HFFc6 (cell line): ENCODE data around the gene TESK2. TPM values are rescaled to one million over a fixed set of nuclear protein-coding genes. Genes with fewer than 3 reads are reported as not detected.
"Not testable (repeated sequence)": the region's sequence is repeated elsewhere in the genome, so short reads cannot be mapped to it uniquely, and the experiment has no call there.

Experiments
- DNase-seq: peaks from one replicate; pipeline ENCODE4 v3.0.0-alpha.2; 2018
- H3K27ac Mint-ChIP-seq: 2 replicates; pipeline ENCODE4 v1.8.0; 2020; ENCODE audit warnings: mild to moderate bottlenecking, mixed read lengths
- H3K27me3 Mint-ChIP-seq: 2 replicates; pipeline ENCODE4 v1.8.0; 2021; ENCODE audit warnings: mild to moderate bottlenecking, moderate library complexity, mixed read lengths; ENCODE audit not compliant: insufficient read depth
- H3K36me3 Mint-ChIP-seq: 2 replicates; pipeline ENCODE4 v1.8.0; 2021; ENCODE audit warnings: low read depth, mixed read lengths
- H3K4me1 Mint-ChIP-seq: 2 replicates; pipeline ENCODE4 v1.8.0; 2020; ENCODE audit warnings: low read depth, mixed read lengths
- H3K4me3 Mint-ChIP-seq: 2 replicates; pipeline ENCODE4 v1.8.0; 2020; ENCODE audit warnings: mild to moderate bottlenecking, moderate library complexity, mixed read lengths
- H3K9me3 Mint-ChIP-seq: 2 replicates; pipeline ENCODE4 v1.8.0; 2020; ENCODE audit warnings: mild to moderate bottlenecking, mixed read lengths
- CTCF ChIP-seq: fragments of 200-600 bp; sonication (generic); IDR thresholded peaks from 2 replicates; pipeline ENCODE4 v1.5.0; 2021; ENCODE audit warnings: antibody characterized with exemption, mild to moderate bottlenecking
- total RNA-seq, 6 experiments: library from RNA; stranded (reverse); fragmentation: NEBNext Ultra II Directional; extraction: Animal tissue kit (Norgen Biotek cat#: 25700); gene quantifications; 2 replicates in 1 of 6; 3 replicates in 5 of 6; pipeline ENCODE4 v1.2.3, GENCODE V29; 2021

The TESK2 gene
- total RNA-seq, 6 experiments from 2014 or later: 0.54 to 1.4 (median 0.82) TPM

GRCh38 chr1:45492691-45493090 is 1.7 kb upstream of the TESK2 start:
- H3K4me1 Mint-ChIP-seq: no peaks in the 10 kb centered on the region
- H3K9me3 Mint-ChIP-seq: no peaks in the 10 kb centered on the region
- no peaks in the 10 kb centered on the region for H3K36me3 Mint-ChIP-seq
- peaks cover 2% of the 10 kb centered on the region; the same call in 1 of the 2 replicates for H3K27me3 Mint-ChIP-seq
- no peak overlapping the region for H3K27ac Mint-ChIP-seq
- DNase-seq: no peak
- no peak for TF ChIP-seq CTCF
- H3K4me3 Mint-ChIP-seq: no peak overlapping the region

DNA sequence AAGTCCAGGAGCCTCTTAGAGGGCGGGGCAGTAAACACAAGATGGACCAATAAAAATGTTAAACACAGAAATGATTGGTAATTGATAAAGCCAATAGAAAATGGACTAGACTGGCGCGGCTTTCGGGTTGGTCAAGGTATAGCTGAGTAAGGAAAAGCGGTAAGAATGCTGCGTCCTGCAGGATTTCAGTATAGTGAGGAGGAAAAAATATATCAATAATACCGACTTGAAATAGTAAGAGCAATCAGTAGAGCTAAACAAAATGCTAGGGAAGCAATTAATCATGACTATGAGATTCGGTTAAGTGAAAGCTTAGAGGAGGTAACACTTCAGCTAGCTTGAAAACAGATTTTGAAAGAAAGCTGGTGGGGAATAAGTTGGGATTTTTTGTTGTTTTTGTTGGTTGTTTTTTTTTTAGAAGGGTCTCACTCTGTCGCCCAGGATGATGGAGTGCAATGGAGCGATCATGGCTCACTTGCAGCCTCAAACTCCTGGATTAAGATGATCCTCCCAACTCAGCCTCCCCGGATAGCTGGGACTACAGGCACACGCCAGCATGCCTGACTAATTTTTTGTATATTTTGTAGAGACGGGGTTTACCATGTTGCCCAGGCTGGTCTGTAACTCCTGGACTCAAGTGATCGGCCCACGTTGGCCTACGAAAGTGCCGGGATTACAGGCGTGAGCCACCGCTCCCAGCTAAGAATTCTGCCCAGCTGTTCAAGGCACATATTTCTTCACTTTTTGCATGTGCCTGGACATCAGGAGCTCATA is 711 bp upstream of the TESK2 start:
- no peaks in the 10 kb centered on the region for H3K9me3 Mint-ChIP-seq
- peaks cover 2% of the 10 kb centered on the region; the same call in 1 of the 2 replicates for H3K27me3 Mint-ChIP-seq
- no peaks in the 10 kb centered on the region for H3K36me3 Mint-ChIP-seq
- no peak overlapping the region for H3K27ac Mint-ChIP-seq
- no peak overlapping the region for H3K4me3 Mint-ChIP-seq
- DNase-seq: no peak
- TF ChIP-seq CTCF: no peak
- H3K4me1 Mint-ChIP-seq: no peaks in the 10 kb centered on the region

- TF ChIP-seq CTCF: no peak
- Mint-ChIP-seq H3K27me3 (no peaks in the 10 kb centered on the region), H3K27ac (no peak overlapping the region), H3K36me3 (no peaks in the 10 kb centered on the region), H3K9me3 (no peaks in the 10 kb centered on the region), H3K4me3 (no peak overlapping the region), H3K4me1 (no peaks in the 10 kb centered on the region)
- no peak for DNase-seq
Measured at GRCh38 chr1:45490121-45490625, 790 bp downstream of the TESK2 start.

GRCh38 chr1:45489379-45489778 is 1.6 kb downstream of the TESK2 start:
- H3K9me3 Mint-ChIP-seq, DNase-seq, H3K36me3 Mint-ChIP-seq, H3K4me3 Mint-ChIP-seq, H3K27me3 Mint-ChIP-seq, H3K27ac Mint-ChIP-seq, H3K4me1 Mint-ChIP-seq: not testable (repeated sequence)

DNA sequence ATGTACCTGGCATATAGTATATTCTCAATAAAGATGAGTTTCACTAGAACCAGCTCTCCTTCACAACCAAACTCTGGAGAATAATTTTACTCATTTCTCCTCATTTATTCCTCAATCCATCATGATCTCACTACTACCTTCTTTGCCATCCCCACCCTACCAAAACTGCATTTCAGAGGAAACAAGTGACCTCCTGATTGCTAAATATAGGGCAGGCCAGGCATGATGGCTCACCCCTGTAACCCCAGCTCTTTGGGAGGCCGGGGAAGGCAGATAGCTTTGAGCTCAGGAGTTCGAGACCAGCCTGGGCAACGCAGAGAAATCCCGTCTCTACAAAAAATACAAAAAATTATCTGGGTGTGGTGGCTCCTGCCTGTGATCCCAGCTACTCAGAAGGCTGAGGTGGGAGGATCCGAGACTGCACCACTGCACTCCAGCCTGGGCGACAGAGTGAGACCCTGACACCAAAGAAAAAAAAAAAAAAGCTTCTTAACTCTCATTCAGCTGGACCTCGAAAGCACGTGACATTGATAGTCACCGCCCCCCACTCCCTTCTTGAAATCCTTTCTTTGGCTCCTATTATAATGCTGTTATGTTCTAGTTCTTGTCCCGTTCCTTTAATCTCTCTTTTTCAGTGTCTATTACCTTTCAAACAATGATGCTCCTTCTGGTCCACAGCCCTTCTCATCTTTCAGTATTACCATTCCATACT is 2.1 kb downstream of the TESK2 start:
- H3K4me3 Mint-ChIP-seq: no peak overlapping the region
- TF ChIP-seq CTCF: no peak

GRCh38 chr1:45485949-45486348 is 5.0 kb downstream of the TESK2 start:
- no peaks in the 10 kb centered on the region for H3K27me3 Mint-ChIP-seq
- H3K9me3 Mint-ChIP-seq: no peaks in the 10 kb centered on the region
- no peaks in the 10 kb centered on the region for H3K4me1 Mint-ChIP-seq
- no peak overlapping the region for H3K4me3 Mint-ChIP-seq
- DNase-seq: no peak
- H3K36me3 Mint-ChIP-seq: no peaks in the 10 kb centered on the region
- no peak for TF ChIP-seq CTCF
- H3K27ac Mint-ChIP-seq: no peak overlapping the region

More for the DNA sequence above, 2.1 kb downstream of the TESK2 start:
- no peaks in the 10 kb centered on the region for H3K9me3 Mint-ChIP-seq
- no peak for DNase-seq
- no peaks in the 10 kb centered on the region for H3K4me1 Mint-ChIP-seq
- H3K27me3 Mint-ChIP-seq: no peaks in the 10 kb centered on the region
- no peaks in the 10 kb centered on the region for H3K36me3 Mint-ChIP-seq
- no peak overlapping the region for H3K27ac Mint-ChIP-seq
